ENCODE results near the gene ANK3.
A peak's percentile ranks its signal among the peaks of the same experiment; 100 is the strongest.

Gene ANK3

GRCh38 chr10:60163786-60164185 is 225.9 kb downstream of the ANK3 start:
- no peak for TF ChIP-seq CTCF (conservative IDR thresholded peaks at IDR 0.05; ENCODE audit: low read depth, low read length)
- no peak for DNase-seq (ENCODE audit: low read depth)
- no peak overlapping the region for H3K4me3 ChIP-seq (ENCODE audit: low read length)

- no peak overlapping the region for H3K4me3 ChIP-seq (ENCODE audit: low read length)
- TF ChIP-seq CTCF (conservative IDR thresholded peaks at IDR 0.05; ENCODE audit: low read depth, low read length), result no peak
- DNase-seq (ENCODE audit: low read depth), result no peak
These were observed 227.0 kb downstream of the ANK3 start for GRCh38 chr10:60162631-60163030.

GRCh38 chr10:60155943-60156683 is 233.6 kb downstream of the ANK3 start:
- DNase-seq (ENCODE audit: low read depth), result no peak
- H3K4me3 ChIP-seq (ENCODE audit: low read length), result no peak overlapping the region
- no peak for TF ChIP-seq CTCF (conservative IDR thresholded peaks at IDR 0.05; ENCODE audit: low read depth, low read length)

- no peak for TF ChIP-seq CTCF (conservative IDR thresholded peaks at IDR 0.05; ENCODE audit: low read depth, low read length)
These were observed 234.4 kb downstream of the ANK3 start for GRCh38 chr10:60155099-60155877.

GRCh38 chr10:60149003-60149402 is 240.7 kb downstream of the ANK3 start:
- no peak for DNase-seq (ENCODE audit: low read depth)
- TF ChIP-seq CTCF (conservative IDR thresholded peaks at IDR 0.05; ENCODE audit: low read depth, low read length), result no peak
- no peak overlapping the region for H3K4me3 ChIP-seq (ENCODE audit: low read length)

More at GRCh38 chr10:60155099-60155877, 234.4 kb downstream of the ANK3 start:
- H3K4me3 ChIP-seq (ENCODE audit: low read length), result no peak overlapping the region
- DNase-seq (ENCODE audit: low read depth), result no peak

GRCh38 chr10:60148266-60148840 is 241.3 kb downstream of the ANK3 start:
- DNase-seq (ENCODE audit: low read depth), result peak; percentile 82
- no peak for TF ChIP-seq CTCF (conservative IDR thresholded peaks at IDR 0.05; ENCODE audit: low read depth, low read length)
- no peak overlapping the region for H3K4me3 ChIP-seq (ENCODE audit: low read length)
